Upper lobe of right lung (tissue), 1 donor: ENCODE data around the gene TAS2R31. TPM values are rescaled to one million over a fixed set of nuclear protein-coding genes. Genes with fewer than 3 reads are reported as not detected.

Experiments
- ATAC-seq: fragments of 200-7000 bp; cut with Tn5 transposase; one replicate; pipeline ENCODE4 v1.9.1; 2020; ENCODE audit warnings: mild to moderate bottlenecking, moderate library complexity
- DNase-seq: peaks from one replicate; pipeline ENCODE4 v3.0.0-alpha.2; 2020
- H3K27ac ChIP-seq: fragments of 200-600 bp; one replicate; pipeline ENCODE4 v1.8.0; 2022
- H3K27me3 ChIP-seq: fragments of 200-600 bp; one replicate; pipeline ENCODE4 v1.8.0; 2022; ENCODE audit warnings: mild to moderate bottlenecking
- H3K36me3 ChIP-seq: fragments of 200-600 bp; one replicate; pipeline ENCODE4 v1.8.0; 2022
- H3K4me1 ChIP-seq: fragments of 200-600 bp; one replicate; pipeline ENCODE4 v1.8.0; 2022
- H3K4me3 ChIP-seq: fragments of 200-600 bp; one replicate; pipeline ENCODE4 v1.8.0; 2022; ENCODE audit warnings: mild to moderate bottlenecking
- H3K9me3 ChIP-seq: fragments of 200-600 bp; one replicate; pipeline ENCODE4 v1.8.0; 2022
- CTCF ChIP-seq: fragments of 200-600 bp; IDR thresholded peaks from one replicate; pipeline ENCODE4 v1.8.0; 2022; ENCODE audit warnings: antibody characterized with exemption
- intact Hi-C: fragments of 100-400 bp; cut with DNase I; formaldehyde crosslinking; loops from one replicate; pipeline ENCODE4 v1.11.0; 2022
- total RNA-seq: library from RNA; stranded (reverse); fragmentation: NEBNext Ultra II Directional; extraction: Animal tissue kit (Norgen Biotek cat#: 25700); gene quantifications from one replicate; pipeline ENCODE4 v1.2.1, GENCODE V29; 2021
- donor health status: DM: no; HTN: yes; CAD: no; lungs with severe emphysema.

Gene TAS2R31
- total RNA-seq, 1 donor from 2014 or later = 3.0 TPM

- no peak for TF ChIP-seq CTCF
- Histone ChIP-seq H3K27ac (no peak overlapping the region), H3K4me3 (no peak overlapping the region), H3K36me3 (peaks cover 3% of the 10 kb centered on the region), H3K4me1 (no peaks in the 10 kb centered on the region), H3K9me3 (no peaks in the 10 kb centered on the region), H3K27me3 (no peaks in the 10 kb centered on the region)
- no peak for ATAC-seq
- intact Hi-C loops = no loop called here
- no peak for DNase-seq
Observed at GRCh38 chr12:10994307-10994706, 36.9 kb downstream of the TAS2R31 start.

- intact Hi-C loops = no loop called here
- no peak for ATAC-seq
- Histone ChIP-seq H3K4me1 (no peaks in the 10 kb centered on the region), H3K9me3 (no peaks in the 10 kb centered on the region), H3K27ac (no peak overlapping the region), H3K27me3 (no peaks in the 10 kb centered on the region), H3K4me3 (no peak overlapping the region), H3K36me3 (no peaks in the 10 kb centered on the region)
- no peak for TF ChIP-seq CTCF
- DNase-seq = no peak
Observed at GRCh38 chr12:10989107-10989506, 42.1 kb downstream of the TAS2R31 start.

GRCh38 chr12:10986812-10987211 lies 44.4 kb downstream of the TAS2R31 start, which contains the start of gene TAS2R50:
TAS2R50 (minus strand) TSS chr12:10986912; CDS start chr12:10986860, 52 bp downstream.
- intact Hi-C loops = no loop called here
- Histone ChIP-seq H3K36me3 (no peaks in the 10 kb centered on the region), H3K27me3 (no peaks in the 10 kb centered on the region), H3K27ac (no peak within 1 kb of the TSS), H3K4me1 (no peaks in the 10 kb centered on the region), H3K9me3 (no peaks in the 10 kb centered on the region), H3K4me3 (no peak within 1 kb of the TSS)
- ATAC-seq = no peak
- no peak for DNase-seq
- TF ChIP-seq CTCF = no peak

GRCh38 chr12:10982244-10982643 lies 49.0 kb downstream of the TAS2R31 start:
- H3K36me3 ChIP-seq = no peaks in the 10 kb centered on the region
- H3K27me3 ChIP-seq = no peaks in the 10 kb centered on the region
- H3K4me3 ChIP-seq = no peak overlapping the region
- intact Hi-C loops = no loop called here
- H3K4me1 ChIP-seq = no peaks in the 10 kb centered on the region
- no peak for TF ChIP-seq CTCF
- no peak overlapping the region for H3K27ac ChIP-seq
- no peaks in the 10 kb centered on the region for H3K9me3 ChIP-seq
- ATAC-seq (no peak), DNase-seq (no peak)

Other genes starting within 250 kb of the TAS2R31 start
- gene TAS2R7, start 228.8 kb downstream of the TAS2R31 start, total RNA-seq = not detected
- gene TAS2R8, start 224.1 kb downstream of the TAS2R31 start, total RNA-seq = not detected
- not detected for gene TAS2R9, start 221.2 kb downstream of the TAS2R31 start, total RNA-seq
- gene TAS2R10, start 205.0 kb downstream of the TAS2R31 start, total RNA-seq = not detected
- 1.7 TPM for gene PRR4, start 181.9 kb downstream of the TAS2R31 start, total RNA-seq
- 7.8 TPM for gene PRH1, start 147.2 kb downstream of the TAS2R31 start, total RNA-seq
- 1.3 TPM for gene TAS2R13, start 121.8 kb downstream of the TAS2R31 start, total RNA-seq
- not detected for gene PRH2, start 102.2 kb downstream of the TAS2R31 start, total RNA-seq
- gene TAS2R14, start 92.1 kb downstream of the TAS2R31 start, total RNA-seq = 2.5 TPM
- 0.55 TPM for gene TAS2R50, start 44.5 kb downstream of the TAS2R31 start, total RNA-seq
- gene TAS2R20, start 33.1 kb downstream of the TAS2R31 start, total RNA-seq = 1.2 TPM
- 3.2 TPM for gene TAS2R19, start 8.8 kb downstream of the TAS2R31 start, total RNA-seq
- gene TAS2R46, start 30.9 kb upstream of the TAS2R31 start, total RNA-seq = 1.3 TPM
- gene TAS2R43, start 60.9 kb upstream of the TAS2R31 start, total RNA-seq = not detected
- gene TAS2R30, start 103.2 kb upstream of the TAS2R31 start, total RNA-seq = 2.9 TPM
- gene SMIM10L1, start 139.8 kb upstream of the TAS2R31 start, total RNA-seq = 8.6 TPM
- not detected for gene TAS2R42, start 155.5 kb upstream of the TAS2R31 start, total RNA-seq
- gene PRB3, start 238.3 kb upstream of the TAS2R31 start, total RNA-seq = not detected